NCI-H2227 treated with DMSO at 0.1 percent for 48 hours (cell line): ENCODE measurements around the gene FAM50B.

Source experiments
- DNase-seq: peaks from one replicate; lab custom pipeline; 2025; lab: John Stamatoyannopoulos, UW

FAM50B gene

DNA sequence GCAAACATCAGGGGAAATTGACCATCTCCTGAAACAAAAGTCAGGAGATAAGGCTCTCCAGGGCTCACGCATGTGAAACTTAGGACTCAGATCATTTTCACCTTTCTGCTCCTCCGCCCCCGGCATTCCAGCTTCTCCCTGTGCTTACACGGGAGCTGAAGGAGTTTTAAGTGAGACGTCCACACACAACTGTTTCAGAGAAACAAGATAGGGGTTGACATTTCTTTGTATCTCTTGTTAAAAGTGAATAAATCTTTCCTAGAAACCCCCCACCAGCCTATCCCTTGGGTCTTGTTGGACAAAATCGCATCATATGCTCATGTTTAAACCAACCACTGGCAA lies 46.1 kb downstream of the FAM50B start:
- DNase-seq: no peak

DNA sequence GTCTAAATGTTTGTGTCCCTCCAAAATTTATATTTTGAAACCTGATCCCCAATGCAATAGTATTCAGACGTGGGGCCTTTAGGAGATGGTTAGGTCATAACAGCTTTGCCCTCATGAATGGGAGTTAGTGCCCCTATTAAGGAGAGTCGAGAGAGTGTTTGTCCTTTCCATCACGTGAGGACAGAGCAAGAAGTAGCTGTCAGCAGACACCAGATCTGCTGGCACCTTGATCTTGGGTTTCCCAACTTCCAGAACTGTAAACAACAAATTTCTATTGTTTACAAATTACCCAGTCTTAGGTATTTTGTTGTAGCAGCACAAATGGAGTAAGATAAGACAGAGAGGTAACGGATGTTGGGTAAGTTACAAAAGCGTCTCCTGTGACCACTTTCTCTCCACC lies 46.6 kb downstream of the FAM50B start:
- no peak for DNase-seq

DNA sequence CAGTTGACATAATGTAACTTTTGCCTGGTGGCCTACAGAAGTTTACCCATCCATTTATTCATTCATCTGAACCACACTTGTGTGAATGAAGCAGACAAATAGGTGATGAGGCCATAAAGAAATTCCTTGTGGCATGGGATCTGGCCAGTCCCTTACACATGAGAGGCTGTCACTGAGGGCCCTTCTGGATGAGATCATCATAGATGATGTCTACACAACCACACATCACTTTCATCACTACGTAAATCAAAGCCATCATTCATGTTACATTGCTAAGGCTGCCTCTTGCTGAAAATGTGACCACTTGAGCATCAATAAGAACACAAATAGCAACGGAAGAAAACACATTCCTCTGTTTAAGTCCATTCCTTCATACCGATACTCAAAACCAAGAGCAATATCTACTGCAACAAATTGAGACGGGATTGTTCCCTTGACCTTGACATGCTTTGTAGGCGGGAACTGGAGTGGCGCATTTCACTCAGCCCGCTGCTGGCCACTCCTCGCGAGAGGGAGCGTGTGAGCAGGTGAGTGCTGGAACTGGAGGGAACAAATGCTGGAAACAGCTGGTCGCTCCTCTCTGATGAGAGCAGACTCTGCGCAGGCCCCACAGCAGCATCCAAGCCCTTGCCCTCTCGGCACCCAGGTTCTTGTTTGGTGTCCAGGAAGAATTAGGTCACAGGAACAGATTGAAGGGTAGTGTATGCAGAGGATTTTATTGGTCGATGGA lies 49.3 kb downstream of the FAM50B start:
- DNase-seq: no peak

DNA sequence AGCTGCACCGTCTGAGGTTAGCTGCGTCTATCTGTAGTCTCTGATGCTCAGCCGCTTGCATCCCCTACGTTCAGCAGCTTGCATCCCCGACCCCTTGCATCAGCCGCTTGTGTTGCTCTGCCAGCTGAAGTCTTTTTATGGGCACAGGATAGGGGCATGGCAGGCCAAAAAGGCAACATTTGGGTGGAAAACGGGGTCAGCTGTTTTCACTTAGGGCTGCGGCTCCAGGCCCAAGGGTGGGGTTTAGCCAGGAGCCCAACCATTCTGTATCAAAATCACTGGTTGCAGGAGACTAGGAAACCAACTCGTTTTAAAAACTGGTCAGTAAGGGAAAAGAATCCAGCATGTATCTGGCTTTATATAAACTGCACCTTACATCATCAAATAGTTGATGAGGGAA lies 49.9 kb downstream of the FAM50B start:
- no peak for DNase-seq

DNA sequence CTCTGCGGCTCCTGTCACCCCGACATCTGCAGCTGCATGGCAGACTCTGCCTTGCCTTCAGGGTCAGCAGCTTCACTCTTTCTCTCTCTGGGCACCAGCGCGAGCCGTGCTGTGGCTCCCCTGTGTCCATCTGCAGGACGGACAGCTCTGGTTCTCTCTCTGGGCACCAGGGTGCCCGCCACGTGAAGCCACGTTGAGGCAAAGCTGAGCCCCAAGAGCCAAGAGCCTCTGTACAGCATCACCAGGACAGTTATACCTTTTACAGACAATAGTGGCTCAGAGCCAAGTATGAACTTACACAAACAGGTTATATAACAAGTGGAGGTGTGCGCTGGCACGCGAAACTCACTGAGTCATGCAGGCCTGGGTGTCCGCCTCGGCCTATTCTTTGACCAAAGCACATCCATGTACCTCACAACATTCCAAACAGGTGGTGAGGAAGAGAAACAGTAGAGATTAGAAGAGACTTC lies 50.8 kb downstream of the FAM50B start:
- no peak for DNase-seq
